HL-60 (cell line): Measurements from ENCODE around the gene DBN1.
A peak's percentile ranks its signal among the peaks of the same experiment; 100 is the strongest.
"Not testable (repeated sequence)": the region's sequence is repeated elsewhere in the genome, so short reads cannot be mapped to it uniquely, and the experiment has no call there.

Source experiments
- DNase-seq, 2 experiments: peaks; one replicate each; pipeline ENCODE4 v3.0.0-alpha.2; 2010 to 2020; ENCODE audit warnings: low read depth in 1 of 2, low spot score in 1 of 2
- H3K27ac ChIP-seq: fragments of 250-450 bp; sonication (Bioruptor Pico); replicated peaks from 2 replicates; pipeline ENCODE4 v1.5.1; 2020; ENCODE audit warnings: mild to moderate bottlenecking, moderate library complexity
- H3K27me3 ChIP-seq: fragments of 250-450 bp; sonication (Bioruptor Pico); 2 replicates; pipeline ENCODE4 v1.5.1; 2021; ENCODE audit warnings: mild to moderate bottlenecking, moderate library complexity; ENCODE audit not compliant: insufficient read depth, poor library complexity, severe bottlenecking
- H3K4me3 ChIP-seq: replicated peaks from 2 replicates; pipeline ENCODE4 v1.5.1; 2011; ENCODE audit warnings: mild to moderate bottlenecking, control low read depth, low read length; ENCODE audit not compliant: insufficient read depth
- GABPA ChIP-seq: IDR thresholded peaks from 2 replicates; pipeline ENCODE4 v1.6.1; 2012; ENCODE audit warnings: low read depth
- POLR2AphosphoS5 ChIP-seq: IDR thresholded peaks from 2 replicates; pipeline ENCODE4 v1.6.1; 2012; ENCODE audit warnings: low read depth
- SPI1 ChIP-seq: IDR thresholded peaks from 2 replicates; pipeline ENCODE4 v1.6.1; 2012; ENCODE audit warnings: low read depth, mild to moderate bottlenecking, borderline replicate concordance
- TF ChIP-seq, protein P1 (sequence below): IDR thresholded peaks from one replicate; pipeline ENCODE4 v1.5.1; 2011; ENCODE audit warnings: low read length, control low read depth, inconsistent platforms; ENCODE audit not compliant: insufficient read depth
- TF ChIP-seq, protein P2 (sequence below): IDR thresholded peaks from 2 replicates; pipeline ENCODE4 v1.6.1; 2012; ENCODE audit warnings: low read depth; ENCODE audit not compliant: insufficient replicate concordance

The DBN1 gene

DNA sequence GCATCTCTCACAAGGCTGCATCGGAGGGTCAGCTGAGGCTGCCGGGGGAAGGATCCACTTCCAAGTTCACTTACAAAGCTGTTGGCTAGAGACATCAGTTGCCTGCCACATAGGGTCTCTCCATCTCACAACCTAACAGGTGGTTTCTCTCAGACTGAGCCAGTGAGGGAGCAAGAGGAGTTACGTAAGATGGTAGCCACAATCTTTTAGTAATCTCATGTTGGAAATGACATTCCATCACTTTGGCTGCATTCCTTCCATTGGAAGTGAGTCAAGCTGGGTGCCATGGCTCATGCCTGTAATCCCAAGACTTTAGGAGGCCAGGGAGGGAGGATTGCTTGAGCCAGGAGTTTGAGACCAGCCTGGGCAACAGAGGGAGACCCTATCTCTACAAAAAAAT is 54.4 kb downstream of the DBN1 start:
- TF ChIP-seq POLR2AphosphoS5, result no peak
- TF ChIP-seq, protein P1, sequence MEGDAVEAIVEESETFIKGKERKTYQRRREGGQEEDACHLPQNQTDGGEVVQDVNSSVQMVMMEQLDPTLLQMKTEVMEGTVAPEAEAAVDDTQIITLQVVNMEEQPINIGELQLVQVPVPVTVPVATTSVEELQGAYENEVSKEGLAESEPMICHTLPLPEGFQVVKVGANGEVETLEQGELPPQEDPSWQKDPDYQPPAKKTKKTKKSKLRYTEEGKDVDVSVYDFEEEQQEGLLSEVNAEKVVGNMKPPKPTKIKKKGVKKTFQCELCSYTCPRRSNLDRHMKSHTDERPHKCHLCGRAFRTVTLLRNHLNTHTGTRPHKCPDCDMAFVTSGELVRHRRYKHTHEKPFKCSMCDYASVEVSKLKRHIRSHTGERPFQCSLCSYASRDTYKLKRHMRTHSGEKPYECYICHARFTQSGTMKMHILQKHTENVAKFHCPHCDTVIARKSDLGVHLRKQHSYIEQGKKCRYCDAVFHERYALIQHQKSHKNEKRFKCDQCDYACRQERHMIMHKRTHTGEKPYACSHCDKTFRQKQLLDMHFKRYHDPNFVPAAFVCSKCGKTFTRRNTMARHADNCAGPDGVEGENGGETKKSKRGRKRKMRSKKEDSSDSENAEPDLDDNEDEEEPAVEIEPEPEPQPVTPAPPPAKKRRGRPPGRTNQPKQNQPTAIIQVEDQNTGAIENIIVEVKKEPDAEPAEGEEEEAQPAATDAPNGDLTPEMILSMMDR, result no peak
- no peak for TF ChIP-seq GABPA
- no peak for TF ChIP-seq SPI1
- TF ChIP-seq, protein P2, sequence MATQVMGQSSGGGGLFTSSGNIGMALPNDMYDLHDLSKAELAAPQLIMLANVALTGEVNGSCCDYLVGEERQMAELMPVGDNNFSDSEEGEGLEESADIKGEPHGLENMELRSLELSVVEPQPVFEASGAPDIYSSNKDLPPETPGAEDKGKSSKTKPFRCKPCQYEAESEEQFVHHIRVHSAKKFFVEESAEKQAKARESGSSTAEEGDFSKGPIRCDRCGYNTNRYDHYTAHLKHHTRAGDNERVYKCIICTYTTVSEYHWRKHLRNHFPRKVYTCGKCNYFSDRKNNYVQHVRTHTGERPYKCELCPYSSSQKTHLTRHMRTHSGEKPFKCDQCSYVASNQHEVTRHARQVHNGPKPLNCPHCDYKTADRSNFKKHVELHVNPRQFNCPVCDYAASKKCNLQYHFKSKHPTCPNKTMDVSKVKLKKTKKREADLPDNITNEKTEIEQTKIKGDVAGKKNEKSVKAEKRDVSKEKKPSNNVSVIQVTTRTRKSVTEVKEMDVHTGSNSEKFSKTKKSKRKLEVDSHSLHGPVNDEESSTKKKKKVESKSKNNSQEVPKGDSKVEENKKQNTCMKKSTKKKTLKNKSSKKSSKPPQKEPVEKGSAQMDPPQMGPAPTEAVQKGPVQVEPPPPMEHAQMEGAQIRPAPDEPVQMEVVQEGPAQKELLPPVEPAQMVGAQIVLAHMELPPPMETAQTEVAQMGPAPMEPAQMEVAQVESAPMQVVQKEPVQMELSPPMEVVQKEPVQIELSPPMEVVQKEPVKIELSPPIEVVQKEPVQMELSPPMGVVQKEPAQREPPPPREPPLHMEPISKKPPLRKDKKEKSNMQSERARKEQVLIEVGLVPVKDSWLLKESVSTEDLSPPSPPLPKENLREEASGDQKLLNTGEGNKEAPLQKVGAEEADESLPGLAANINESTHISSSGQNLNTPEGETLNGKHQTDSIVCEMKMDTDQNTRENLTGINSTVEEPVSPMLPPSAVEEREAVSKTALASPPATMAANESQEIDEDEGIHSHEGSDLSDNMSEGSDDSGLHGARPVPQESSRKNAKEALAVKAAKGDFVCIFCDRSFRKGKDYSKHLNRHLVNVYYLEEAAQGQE, result no peak
- H3K27ac ChIP-seq, result no peak overlapping the region
- no peak overlapping the region for H3K4me3 ChIP-seq
- no peaks in the 10 kb centered on the region for H3K27me3 ChIP-seq
- DNase-seq, result peak in 1 of 2 experiments; percentile 52

DNA sequence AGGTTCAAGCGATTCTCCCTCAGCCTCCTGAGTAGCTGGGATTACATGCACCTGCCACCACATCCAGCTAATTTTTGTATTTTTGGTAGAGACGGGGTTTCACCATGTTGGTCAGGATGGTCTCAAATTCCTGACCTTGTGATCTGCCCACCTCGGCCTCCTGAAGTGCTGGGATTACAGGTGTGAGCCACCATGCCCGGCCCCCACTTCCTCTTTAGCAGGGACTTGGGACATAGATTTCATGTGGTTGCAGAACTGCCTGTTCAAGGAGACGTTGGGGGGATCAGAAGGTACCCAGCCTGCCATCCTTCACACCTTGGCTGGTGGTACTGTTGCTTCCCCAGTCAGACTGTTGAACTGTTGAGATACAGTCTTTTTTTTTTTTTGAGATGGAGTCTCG is 56.4 kb downstream of the DBN1 start:
- H3K27me3 ChIP-seq, H3K4me3 ChIP-seq, DNase-seq: not testable (repeated sequence)
- peak; percentile 71; the same call in 1 of the 2 replicates for TF ChIP-seq SPI1
- H3K27ac ChIP-seq, result peak overlapping the region; percentile 78

DNA sequence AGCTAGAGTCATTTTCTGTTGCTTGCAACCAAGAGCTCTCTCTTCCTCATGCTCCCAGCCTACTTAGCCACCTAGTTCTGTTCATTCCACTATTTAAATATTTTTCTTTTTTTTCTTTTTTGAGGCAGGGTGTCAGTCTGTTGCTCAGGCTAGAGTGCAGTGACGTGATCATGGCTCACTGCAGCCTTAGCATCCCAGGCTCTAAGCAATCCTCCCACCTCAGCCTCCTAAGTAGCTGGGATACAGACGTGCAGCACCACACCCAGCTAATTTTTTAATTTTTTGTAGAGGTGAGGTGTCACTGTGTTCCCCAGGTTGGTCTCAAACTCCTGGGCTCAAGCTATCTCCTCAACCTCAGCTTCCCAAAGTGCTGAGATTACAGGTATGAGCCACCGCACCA is 59.0 kb downstream of the DBN1 start:
- no peak overlapping the region for H3K4me3 ChIP-seq

DNA sequence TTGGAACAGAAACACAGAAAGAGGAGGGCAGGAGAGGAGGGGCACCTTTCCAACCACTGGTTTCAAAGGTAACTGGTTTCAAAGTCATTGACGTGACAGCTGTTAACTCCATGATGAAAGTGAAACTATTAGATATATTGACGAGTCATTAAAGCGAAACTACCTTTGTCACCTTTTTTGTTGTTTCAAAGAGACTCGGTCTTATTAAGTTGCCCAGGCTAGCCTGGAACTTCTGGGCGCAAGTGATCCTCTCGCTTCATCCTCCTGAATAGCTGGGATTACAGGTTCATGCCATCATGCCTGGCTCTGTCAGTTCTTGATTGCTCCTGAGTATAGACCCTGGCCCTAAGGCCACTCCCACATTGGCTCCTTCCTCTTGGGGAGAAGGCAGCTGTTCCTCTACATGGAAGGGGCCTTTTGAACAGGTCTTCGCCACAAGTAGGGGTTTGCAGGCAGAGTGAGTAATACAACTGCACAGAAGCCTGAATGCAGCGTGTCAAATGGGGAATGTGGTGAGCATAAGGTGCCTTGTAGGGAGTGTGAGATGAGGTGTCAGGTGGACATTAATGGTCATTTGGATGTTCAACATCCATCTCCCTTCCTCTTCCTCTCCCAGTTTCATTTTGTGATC is 60.7 kb downstream of the DBN1 start:
- H3K4me3 ChIP-seq, result no peak overlapping the region
- H3K27me3 ChIP-seq, result no peaks in the 10 kb centered on the region
- no peak for TF ChIP-seq SPI1
- TF ChIP-seq, protein P2, result no peak
- DNase-seq, result peak in 1 of 2 experiments; percentile 54
- H3K27ac ChIP-seq, result no peak overlapping the region

More for the DNA sequence above, 59.0 kb downstream of the DBN1 start:
- TF ChIP-seq, protein P2, result no peak
- TF ChIP-seq POLR2AphosphoS5 (no peak), SPI1 (no peak), GABPA (no peak)
- TF ChIP-seq, protein P1, result no peak
- Histone ChIP-seq H3K27me3 (no peaks in the 10 kb centered on the region), H3K27ac (no peak overlapping the region)
- DNase-seq, result no peak
